ENCODE data around the gene CYGB.

CYGB gene

GRCh38 chr17:76540381-76541300 is 3.1 kb upstream of the CYGB start:
- no peak overlapping the region for H3K4me3 ChIP-seq (ENCODE audit: low read depth, low read length)

GRCh38 chr17:76539631-76540271 is 2.2 kb upstream of the CYGB start, which contains the start of gene PRCD:
Gene PRCD, plus strand, starts transcription at chr17:76540044. Its CDS starts 98 bp downstream, at chr17:76540142.
- TF ChIP-seq, protein P1, sequence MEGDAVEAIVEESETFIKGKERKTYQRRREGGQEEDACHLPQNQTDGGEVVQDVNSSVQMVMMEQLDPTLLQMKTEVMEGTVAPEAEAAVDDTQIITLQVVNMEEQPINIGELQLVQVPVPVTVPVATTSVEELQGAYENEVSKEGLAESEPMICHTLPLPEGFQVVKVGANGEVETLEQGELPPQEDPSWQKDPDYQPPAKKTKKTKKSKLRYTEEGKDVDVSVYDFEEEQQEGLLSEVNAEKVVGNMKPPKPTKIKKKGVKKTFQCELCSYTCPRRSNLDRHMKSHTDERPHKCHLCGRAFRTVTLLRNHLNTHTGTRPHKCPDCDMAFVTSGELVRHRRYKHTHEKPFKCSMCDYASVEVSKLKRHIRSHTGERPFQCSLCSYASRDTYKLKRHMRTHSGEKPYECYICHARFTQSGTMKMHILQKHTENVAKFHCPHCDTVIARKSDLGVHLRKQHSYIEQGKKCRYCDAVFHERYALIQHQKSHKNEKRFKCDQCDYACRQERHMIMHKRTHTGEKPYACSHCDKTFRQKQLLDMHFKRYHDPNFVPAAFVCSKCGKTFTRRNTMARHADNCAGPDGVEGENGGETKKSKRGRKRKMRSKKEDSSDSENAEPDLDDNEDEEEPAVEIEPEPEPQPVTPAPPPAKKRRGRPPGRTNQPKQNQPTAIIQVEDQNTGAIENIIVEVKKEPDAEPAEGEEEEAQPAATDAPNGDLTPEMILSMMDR (IDR thresholded peaks at IDR 0.05; ENCODE audit: borderline replicate concordance, insufficient read depth, low read depth, low read length), result no peak
- H3K4me3 ChIP-seq (ENCODE audit: low read depth, low read length), result no peak within 1 kb of the TSS

More at GRCh38 chr17:76540381-76541300, 3.1 kb upstream of the CYGB start:
- TF ChIP-seq, protein P1 (IDR thresholded peaks at IDR 0.05; ENCODE audit: borderline replicate concordance, insufficient read depth, low read depth, low read length), result no peak

DNA sequence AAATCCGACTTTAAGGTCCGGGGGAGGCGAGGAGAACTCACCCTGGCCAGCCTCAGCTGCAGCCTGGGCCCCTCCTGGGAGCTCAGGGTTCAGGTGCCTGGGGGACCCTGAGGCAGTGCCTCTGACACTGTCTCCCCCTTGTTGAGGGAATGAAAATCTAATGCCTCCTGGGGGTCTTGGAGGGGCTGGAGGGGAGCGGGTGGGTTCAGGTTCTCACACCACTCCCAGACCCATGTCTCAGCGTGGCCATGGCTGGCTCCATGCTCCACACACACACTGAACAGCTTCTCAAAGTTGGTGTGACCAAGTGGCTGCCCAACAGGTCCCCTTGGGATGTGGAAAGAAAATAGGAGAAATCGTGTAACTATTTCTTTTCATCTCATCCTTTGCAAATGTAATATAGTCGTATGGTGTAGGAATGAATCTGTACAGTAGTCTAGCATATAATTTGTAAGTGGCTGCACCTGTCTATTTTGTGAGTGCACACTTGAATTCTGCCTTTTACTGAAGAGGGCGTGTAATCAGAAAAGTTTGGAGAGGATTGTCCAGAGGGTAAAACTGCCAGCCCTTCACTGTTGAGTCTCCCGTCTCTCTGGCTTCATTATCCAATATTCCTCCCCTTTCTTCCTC is 1.5 kb upstream of the CYGB start:
- H3K4me3 ChIP-seq (ENCODE audit: low read depth, low read length), result no peak overlapping the region

DNA sequence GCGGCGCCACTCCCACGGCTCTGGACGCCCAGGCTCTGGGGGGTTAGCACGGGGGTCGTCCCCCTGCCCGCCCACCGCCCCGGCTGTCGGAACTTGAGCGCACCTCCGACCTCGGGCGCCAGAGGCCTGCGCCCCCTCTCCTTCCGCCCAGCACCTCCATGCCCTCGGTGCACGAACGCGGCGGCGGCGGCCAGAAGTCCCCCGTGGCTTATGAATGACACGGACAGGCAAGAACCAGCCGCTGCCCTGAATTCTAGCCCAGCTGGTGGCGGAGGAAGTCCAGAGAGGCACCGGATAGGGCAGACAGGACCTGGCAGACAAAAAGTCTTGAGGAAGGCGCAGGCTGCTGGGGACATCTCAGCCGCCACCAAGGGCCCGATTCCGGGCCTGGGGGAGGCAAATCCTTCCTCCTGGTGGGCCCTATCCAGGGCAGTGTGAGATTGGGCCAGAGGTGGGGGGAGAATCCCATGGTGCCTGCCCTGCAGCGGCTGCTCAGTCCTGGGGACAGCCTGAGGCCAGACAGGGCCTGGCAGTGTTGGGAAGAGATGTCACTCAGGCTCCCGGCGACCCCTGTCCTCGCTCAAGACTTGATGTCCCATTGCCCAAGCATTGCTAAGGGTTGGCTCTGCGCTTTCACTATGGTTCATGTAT is 897 bp upstream of the CYGB start:
- TF ChIP-seq, protein P1 (IDR thresholded peaks at IDR 0.05; ENCODE audit: borderline replicate concordance, insufficient read depth, low read depth, low read length), result no peak
- no peak overlapping the region for H3K4me3 ChIP-seq (ENCODE audit: low read depth, low read length)

More for the DNA sequence above, 1.5 kb upstream of the CYGB start:
- TF ChIP-seq, protein P1 (IDR thresholded peaks at IDR 0.05; ENCODE audit: borderline replicate concordance, insufficient read depth, low read depth, low read length), result no peak

- TF ChIP-seq, protein P1 (IDR thresholded peaks at IDR 0.05; ENCODE audit: borderline replicate concordance, insufficient read depth, low read depth, low read length), result no peak
- H3K4me3 ChIP-seq (ENCODE audit: low read depth, low read length), result no peak overlapping the region
Observed at GRCh38 chr17:76537288-76537577, 276 bp downstream of the CYGB start.

- TF ChIP-seq, protein P1 (IDR thresholded peaks at IDR 0.05; ENCODE audit: borderline replicate concordance, insufficient read depth, low read depth, low read length), result no peak
Observed at GRCh38 chr17:76536511-76537287, 810 bp downstream of the CYGB start.

More at GRCh38 chr17:76536511-76537287, 810 bp downstream of the CYGB start:
- H3K4me3 ChIP-seq (ENCODE audit: low read depth, low read length), result no peak overlapping the region

All from GM12875 (cell line).